HG02840 (cell line): ENCODE measurements around the gene SPTBN1.
A peak's percentile ranks its signal among the peaks of the same experiment; 100 is the strongest.
"Not testable (repeated sequence)": the region's sequence is repeated elsewhere in the genome, so short reads cannot be mapped to it uniquely, and the experiment has no call there.

ENCODE experiments used
- ATAC-seq: cut with Tn5 transposase; IDR thresholded peaks from one replicate; pipeline ENCODE4 v1.9.1; 2021; ENCODE audit warnings: mild to moderate bottlenecking, moderate library complexity, moderate number of reproducible peaks; ENCODE audit not compliant: unreplicated experiment, low FRiP score

Gene SPTBN1

DNA sequence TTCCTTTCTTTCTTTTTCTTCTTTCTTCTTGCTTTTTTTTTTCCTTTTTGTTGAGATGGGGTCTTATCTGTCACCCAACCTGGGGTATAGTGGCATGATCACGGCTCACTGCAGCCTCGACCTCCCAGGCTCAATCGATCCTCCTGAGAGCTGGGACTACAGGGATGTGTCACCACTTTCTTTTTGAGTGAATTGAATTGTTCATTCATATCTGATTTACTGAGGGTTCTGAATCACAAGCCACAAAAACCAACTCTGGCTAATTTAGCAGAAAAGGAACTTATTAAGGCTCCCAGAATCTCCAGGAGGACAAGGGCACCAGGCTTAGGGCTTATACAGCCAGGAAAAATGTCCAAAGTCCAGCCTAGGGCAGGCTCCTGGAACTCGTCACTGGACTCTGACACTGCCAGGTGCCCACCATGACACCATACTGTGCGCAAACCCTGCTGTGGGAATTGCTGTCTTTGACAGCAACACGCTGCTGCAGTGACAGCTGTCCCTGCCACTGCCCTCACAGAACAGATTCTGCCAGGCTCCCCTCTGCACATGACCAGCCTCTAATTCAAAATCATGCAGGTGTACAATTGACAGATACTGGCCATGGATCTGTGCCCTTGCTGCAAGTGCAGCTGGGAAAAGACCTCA is 224.4 kb downstream of the SPTBN1 start:
- peak; percentile 72 for ATAC-seq

DNA sequence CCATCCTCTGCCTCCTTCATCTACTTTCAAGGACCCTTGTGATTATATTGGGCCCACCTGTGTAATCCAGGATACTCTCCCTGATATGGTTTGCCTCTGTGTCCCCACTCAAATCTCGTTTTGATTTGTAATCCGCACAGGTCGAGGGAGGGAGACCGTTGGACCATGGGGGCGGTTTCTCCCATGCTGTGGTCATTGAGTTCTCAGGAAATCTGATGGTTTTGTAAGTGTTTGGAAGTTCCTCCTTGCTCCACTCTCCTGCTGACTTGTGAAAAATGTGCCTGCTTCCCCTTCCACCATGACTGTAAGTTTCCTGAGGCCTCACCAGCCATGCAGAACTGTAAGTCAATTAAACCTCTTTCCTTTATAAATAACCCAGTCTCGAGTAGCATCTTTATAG is 225.3 kb downstream of the SPTBN1 start:
- ATAC-seq, result no peak

- ATAC-seq, result no peak
These were observed 227.5 kb downstream of the SPTBN1 start for GRCh38 chr2:54683596-54683995.

- ATAC-seq, result no peak
These were observed 229.2 kb downstream of the SPTBN1 start for GRCh38 chr2:54685263-54685775.

DNA sequence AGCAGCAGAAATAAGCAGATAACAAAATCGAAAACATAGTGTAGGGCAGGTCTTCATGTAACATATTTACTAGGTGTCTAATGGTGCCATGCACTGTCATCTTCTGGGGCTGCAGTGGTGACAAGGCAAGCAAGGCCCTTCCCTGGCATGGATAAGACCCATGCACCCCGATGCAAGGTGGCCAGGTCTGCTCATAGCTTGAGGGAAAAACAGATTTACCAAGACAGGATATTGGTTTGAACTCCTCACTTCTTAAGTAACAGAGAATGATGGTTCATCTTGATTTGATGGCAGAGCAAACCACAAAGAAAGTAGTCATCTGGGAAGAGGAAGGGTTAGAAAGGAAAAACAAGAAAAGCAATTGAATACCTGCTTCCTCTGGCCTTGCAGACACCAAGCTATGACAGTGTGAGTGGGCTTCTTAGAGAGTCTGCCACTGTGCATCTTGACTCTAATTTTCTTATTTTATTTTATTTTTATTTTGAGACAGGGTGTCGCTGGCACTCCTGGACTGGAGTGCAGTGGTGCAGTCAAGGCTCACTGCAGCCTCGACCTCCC is 231.5 kb downstream of the SPTBN1 start:
- no peak for ATAC-seq

- ATAC-seq, result no peak
These were observed 235.5 kb downstream of the SPTBN1 start for GRCh38 chr2:54691445-54692135.

GRCh38 chr2:54692556-54692955 is 236.4 kb downstream of the SPTBN1 start:
- no peak for ATAC-seq

DNA sequence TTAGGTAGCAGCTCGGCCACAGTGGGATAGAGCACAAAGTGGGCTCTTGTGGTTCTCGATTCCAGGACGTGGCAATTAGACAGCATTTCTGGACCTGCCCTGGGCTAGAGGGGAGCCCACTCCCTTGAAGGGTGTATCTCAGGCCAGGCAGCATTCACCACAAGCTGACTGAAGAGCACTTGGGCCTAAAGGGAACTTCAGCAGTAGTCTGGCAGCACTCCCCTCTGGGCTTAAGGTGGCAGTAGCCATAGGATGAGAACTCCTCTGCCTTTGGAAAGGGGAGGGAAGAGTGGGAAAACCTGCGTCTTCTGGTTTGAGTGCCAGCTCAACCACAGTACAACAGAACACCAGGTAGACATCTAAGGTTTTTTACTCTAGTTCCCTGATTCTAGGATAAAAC is 239.3 kb downstream of the SPTBN1 start:
- ATAC-seq, result no peak

DNA sequence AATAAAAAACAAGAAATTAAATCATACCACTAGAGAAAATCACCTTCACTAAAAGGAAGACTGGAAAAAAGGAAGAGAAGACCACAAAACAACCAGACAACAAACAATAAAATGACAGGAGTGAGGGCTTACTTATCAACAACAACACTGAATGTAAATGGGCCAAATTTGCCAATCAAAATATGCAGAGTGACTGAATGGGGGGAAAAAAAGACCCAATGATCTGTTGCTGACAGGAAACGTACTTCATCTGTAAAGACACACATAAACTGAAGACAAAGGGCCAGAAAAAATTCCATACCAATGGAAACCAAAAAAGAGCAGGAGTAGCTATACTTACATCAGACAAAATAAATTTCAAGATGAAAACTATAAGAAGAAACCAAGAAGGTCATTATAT is 241.8 kb downstream of the SPTBN1 start:
- ATAC-seq, result no peak

- ATAC-seq, result not testable (repeated sequence)
These were observed 242.8 kb downstream of the SPTBN1 start for GRCh38 chr2:54698926-54699325.

DNA sequence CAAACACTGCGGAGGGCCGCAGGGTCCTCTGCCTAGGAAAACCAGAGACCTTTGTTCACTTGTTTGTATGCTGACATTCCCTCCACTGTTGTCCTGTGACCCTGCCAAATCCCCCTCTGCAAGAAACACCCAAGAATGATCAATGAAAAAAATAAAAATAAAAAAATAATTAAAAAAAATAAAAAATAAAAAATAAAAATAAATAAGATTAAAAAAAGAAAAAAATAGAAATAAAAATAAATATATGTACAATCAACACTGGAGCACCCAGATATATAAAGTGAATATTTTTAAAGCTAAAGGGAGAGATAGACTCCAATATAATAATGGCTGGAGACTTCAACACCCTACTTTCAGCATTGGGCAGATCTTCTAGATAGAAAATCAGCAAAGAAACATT is 243.5 kb downstream of the SPTBN1 start:
- ATAC-seq, result no peak

DNA sequence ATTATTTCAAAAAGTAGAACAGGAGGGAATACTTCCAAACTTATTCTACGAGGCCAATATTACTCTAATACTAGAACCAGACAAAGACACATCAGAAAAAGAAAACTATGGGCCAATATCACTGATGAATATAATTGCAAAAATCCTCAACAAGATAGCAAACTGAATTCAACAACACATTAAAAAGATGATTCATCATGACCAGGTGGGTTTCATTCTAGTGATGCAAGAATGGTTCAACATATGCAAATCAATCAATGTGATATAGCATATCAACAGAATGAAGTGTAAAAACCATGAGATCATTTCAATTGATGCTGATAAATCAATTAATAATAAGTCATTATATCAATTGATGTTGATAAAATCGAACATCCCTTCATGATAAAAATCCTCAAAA is 244.9 kb downstream of the SPTBN1 start:
- ATAC-seq, result no peak

GRCh38 chr2:54704238-54704637 is 248.1 kb downstream of the SPTBN1 start:
- ATAC-seq, result no peak

- no peak for ATAC-seq
These were observed 248.8 kb downstream of the SPTBN1 start for GRCh38 chr2:54704688-54705605.

DNA sequence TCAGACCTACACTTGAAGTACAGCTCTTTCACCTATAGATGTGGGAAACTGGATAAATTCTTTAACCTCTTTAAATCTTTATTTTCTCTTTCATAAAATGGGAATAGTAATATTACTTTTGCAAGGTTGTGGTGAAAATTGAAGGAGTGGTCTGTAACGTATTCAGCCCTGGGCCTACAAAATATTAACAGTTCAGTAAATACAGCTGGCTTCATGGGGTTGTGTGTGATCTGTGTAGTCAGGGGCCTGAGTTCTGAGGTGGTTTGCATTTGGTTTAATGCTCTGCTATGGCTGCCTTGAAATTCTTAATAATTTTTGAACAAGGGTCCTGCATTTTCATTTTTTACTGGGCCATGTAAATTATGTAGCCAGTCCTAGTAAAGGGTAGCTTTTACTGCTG is 250.5 kb downstream of the SPTBN1 start:
- ATAC-seq, result no peak

DNA sequence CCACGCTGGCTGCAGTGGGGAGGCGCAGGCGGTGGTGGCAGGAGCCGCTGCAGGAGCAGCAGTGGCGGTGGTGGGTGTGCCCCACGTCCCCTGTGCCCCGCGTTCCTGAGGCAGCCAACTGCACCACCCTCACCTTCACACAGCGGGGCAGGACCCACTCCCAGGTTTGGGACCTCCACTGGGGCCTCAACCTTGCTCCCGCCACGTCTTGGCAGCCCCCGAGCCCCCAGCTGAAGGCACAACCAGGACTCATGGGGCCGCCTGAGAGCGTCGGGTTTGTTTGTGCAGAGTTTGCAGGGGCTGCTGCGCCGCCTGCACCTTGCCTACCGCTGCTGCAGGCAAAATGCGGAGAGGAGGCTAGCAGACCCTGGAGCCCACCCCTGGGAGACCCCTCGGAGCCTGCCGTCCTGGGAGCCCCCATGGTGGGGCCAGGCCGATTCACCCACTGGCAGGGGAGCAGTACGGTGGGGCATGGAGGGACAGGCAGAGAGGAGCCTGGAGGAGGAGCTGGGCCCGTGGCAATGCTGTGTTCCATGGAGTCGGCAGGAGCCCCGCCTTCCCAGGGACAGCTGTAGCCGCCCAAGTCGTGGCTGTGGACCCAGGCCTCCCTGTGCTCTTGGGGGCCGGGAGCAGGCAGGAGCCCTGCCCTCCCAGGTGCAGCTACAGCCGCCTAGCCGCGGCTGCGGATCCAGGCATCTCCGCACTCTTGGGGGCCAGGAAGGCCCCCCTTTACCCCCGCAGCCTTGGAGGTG is 252.6 kb downstream of the SPTBN1 start:
- no peak for ATAC-seq

DNA sequence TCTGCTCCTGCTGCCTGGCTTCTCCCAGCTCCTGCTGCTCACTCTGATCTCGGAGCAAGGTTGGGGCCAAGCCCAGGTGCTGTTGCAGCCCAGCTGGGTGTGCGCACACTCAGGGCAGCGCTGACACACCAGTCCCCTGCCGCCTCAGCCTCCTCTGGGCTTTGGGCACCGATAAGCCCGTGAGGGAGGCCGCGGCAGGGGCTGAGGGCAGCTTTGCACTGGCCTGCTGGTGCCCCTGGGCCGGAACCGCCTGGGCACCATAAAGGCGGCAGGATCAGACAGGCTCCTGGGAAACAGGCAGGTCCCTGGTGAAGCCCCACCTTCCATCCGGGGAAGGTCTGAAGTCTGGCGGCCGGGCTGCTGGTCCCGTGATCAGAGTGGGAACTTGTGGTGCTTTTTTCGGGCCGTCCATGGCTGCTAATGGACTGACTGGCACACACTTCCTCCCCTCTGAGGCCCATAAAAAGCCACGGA is 253.2 kb downstream of the SPTBN1 start:
- ATAC-seq, result no peak

- ATAC-seq, result no peak
These were observed 254.1 kb downstream of the SPTBN1 start for GRCh38 chr2:54710216-54710615.

DNA sequence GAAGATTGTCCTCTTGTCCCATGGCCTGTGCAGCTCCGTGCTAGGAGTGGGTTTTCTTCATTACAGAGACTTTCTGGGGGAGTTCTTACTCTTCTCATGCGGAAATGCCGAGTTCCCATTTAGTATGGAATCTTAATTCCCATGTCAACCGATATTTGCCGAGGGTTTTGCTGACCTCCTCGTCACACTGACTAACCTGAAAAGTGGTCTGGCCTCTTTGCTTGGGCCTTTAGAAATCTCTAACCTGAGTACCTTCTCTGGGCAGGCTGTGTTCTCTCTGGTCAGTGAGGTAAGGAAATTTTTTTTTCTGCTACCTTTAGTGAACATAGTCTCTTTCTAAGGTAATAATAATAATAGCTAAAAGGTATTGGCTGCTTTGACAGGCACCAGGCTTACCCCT is 256.4 kb downstream of the SPTBN1 start:
- no peak for ATAC-seq

DNA sequence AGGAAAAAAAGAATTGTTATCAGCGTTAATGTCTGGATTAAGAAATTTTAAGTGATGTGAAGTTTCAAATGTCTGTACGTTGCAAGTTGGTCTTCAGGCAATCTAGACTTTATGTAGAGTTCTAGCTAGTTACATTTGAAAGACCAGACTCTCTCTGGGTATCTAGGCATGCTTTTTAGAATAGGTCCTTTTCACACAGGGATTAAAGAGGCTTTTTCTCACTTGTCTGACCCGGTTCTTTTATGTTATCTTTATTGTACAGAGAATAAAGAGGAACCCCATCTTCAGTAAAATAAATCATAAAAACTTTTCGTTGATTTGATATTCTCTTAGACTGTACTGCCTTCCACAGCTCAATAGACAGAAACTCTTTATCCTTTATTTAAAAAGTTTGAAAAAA is 258.9 kb downstream of the SPTBN1 start:
- no peak for ATAC-seq
